Endothelial cell of umbilical vein (primary cell): ENCODE measurements around the gene BRF1. TPM values are rescaled to one million over a fixed set of nuclear protein-coding genes. Genes with fewer than 3 reads are reported as not detected.

ENCODE experiments used
- BruUV-seq: library from RNA; stranded (reverse); fragments of 400-500 nt; replicated peaks from 2 replicates; lab custom pipeline; 2021; lab: Mats Ljungman, UMichigan
- CTCF ChIA-PET: fragments of 300-600, 350-600 bp; sonication (Branson Sonifier 250); formaldehyde crosslinking; loops from one replicate; lab custom pipeline; 2021; ENCODE audit warnings: antibody characterized with exemption, inconsistent platforms; lab: Charles Lee
- POLR2A ChIA-PET: fragments of 300-600, 350-600 bp; sonication (Branson Sonifier 250); formaldehyde crosslinking; loops from one replicate; lab custom pipeline; 2021; ENCODE audit warnings: antibody characterized with exemption, inconsistent platforms; lab: Charles Lee
- DNase-seq: peaks from one replicate; pipeline ENCODE4 v3.0.0-alpha.2; 2011; ENCODE audit warnings: low read depth, low spot score
- FAIRE-seq: peaks from 2 replicates; lab custom pipeline; 2011; peaks lifted over from hg19 to GRCh38; lab: Jason Lieb, UNC
- H2AFZ ChIP-seq: 2 replicates; pipeline ENCODE4 v1.6.0; 2012; ENCODE audit warnings: low read depth, low read length, control low read depth, inconsistent platforms
- H3K27ac ChIP-seq: 2 replicates; pipeline ENCODE4 v1.5.1; 2011; ENCODE audit warnings: low read depth, mild to moderate bottlenecking, control low read depth, low read length, moderate library complexity; ENCODE audit not compliant: insufficient read depth
- H3K27me3 ChIP-seq, 2 experiments: 2 replicates each; pipeline versions ENCODE4 v1.6.0 to v1.6.1; 2011; ENCODE audit warnings: low read length in 2 of 2, mixed read lengths in 1 of 2; ENCODE audit not compliant: control insufficient read depth in 2 of 2, insufficient read depth in 2 of 2
- H3K36me3 ChIP-seq, 2 experiments: 2 replicates in 1 of 2; 3 replicates in 1 of 2; pipeline ENCODE4 v1.5.1; 2011; ENCODE audit warnings: low read length in 2 of 2, mild to moderate bottlenecking in 1 of 2, moderate library complexity in 1 of 2; ENCODE audit not compliant: control insufficient read depth in 2 of 2, insufficient read depth in 2 of 2; ENCODE audit errors: extremely low read depth in 1 of 2
- H3K4me1 ChIP-seq: 3 replicates; pipeline ENCODE4 v1.5.1; 2011; ENCODE audit warnings: mild to moderate bottlenecking, low read length; ENCODE audit not compliant: control insufficient read depth, insufficient read depth; ENCODE audit errors: extremely low read depth
- H3K4me2 ChIP-seq: 2 replicates; pipeline ENCODE4 v1.6.1; 2011; ENCODE audit warnings: low read length, control low read depth, mixed read lengths; ENCODE audit not compliant: insufficient read depth
- H3K4me3 ChIP-seq, 3 experiments: fragments of 200-600 bp in 1 of 3; sonication (generic), shearing (Covaris generic) in 1 of 3; replicated peaks in 1 of 3; 2 replicates each; pipeline ENCODE4 v1.5.1; 2011 to 2016; ENCODE audit warnings: control low read depth in 3 of 3, low read length in 3 of 3, mild to moderate bottlenecking in 2 of 3, inconsistent platforms in 1 of 3, low read depth in 1 of 3, moderate library complexity in 1 of 3; ENCODE audit not compliant: insufficient read depth in 1 of 3
- H3K79me2 ChIP-seq: 2 replicates; pipeline ENCODE4 v1.6.0; 2012; ENCODE audit warnings: low read length, inconsistent platforms; ENCODE audit not compliant: control insufficient read depth, insufficient read depth
- H3K9ac ChIP-seq: replicated peaks from 2 replicates; pipeline ENCODE3; 2011; ENCODE audit warnings: low read length, control low read depth; ENCODE audit not compliant: insufficient read depth; ENCODE audit errors: extremely low read depth
- H3K9me1 ChIP-seq: replicated peaks from 3 replicates; pipeline ENCODE4 v1.6.0; 2011; ENCODE audit warnings: mild to moderate bottlenecking, low read length; ENCODE audit not compliant: control insufficient read depth, insufficient read depth; ENCODE audit errors: extremely low read depth
- H3K9me3 ChIP-seq: replicated peaks from 2 replicates; pipeline ENCODE4 v1.5.1; 2012; ENCODE audit warnings: low read length, inconsistent platforms; ENCODE audit not compliant: control insufficient read depth, insufficient read depth
- H4K20me1 ChIP-seq: replicated peaks from 2 replicates; pipeline ENCODE3; 2011; ENCODE audit warnings: mild to moderate bottlenecking, low read length; ENCODE audit not compliant: control insufficient read depth, insufficient read depth; ENCODE audit errors: extremely low read depth
- FOS ChIP-seq: IDR thresholded peaks from 2 replicates; pipeline ENCODE4 v1.6.1; 2011; ENCODE audit warnings: mild to moderate bottlenecking, low read length, moderate library complexity, borderline replicate concordance; ENCODE audit not compliant: insufficient read depth
- GATA2 ChIP-seq: IDR thresholded peaks from 2 replicates; pipeline ENCODE4 v1.7.0; 2011; ENCODE audit warnings: low read depth, mild to moderate bottlenecking, moderate library complexity, mixed read lengths, low read length; ENCODE audit not compliant: insufficient read length, insufficient read depth
- MYC ChIP-seq: IDR thresholded peaks from one replicate; pipeline ENCODE4 v1.6.1; 2011; ENCODE audit warnings: mild to moderate bottlenecking, low read depth, low read length
- POLR2A ChIP-seq: IDR thresholded peaks from 2 replicates; pipeline ENCODE4 v1.6.1; 2012; ENCODE audit warnings: low read depth, mild to moderate bottlenecking, control low read depth, low read length
- dilution Hi-C: fragments of 300-500 bp; cut with MboI; formaldehyde crosslinking; loops from one replicate; pipeline ENCODE4 v1.15.0; 2019; ENCODE audit warnings: low sequenced_read_pairs; ENCODE audit not compliant: extremely low pct_ligation_motif_present
- intact Hi-C: fragments of 100-400 bp; cut with micrococcal nuclease; formaldehyde crosslinking; loops from one replicate; pipeline ENCODE4 v1.10.0; 2022
- polyA plus RNA-seq, 4 experiments: library from polyadenylated mRNA; depleted of rRNA in 3 of 4; stranded (reverse) in 3 of 4; unstranded in 1 of 4; fragments of >200 nt; gene quantifications; 2 replicates each; pipeline versions ENCODE4 v1.2.1 to v1.2.3, GENCODE V29; 2011 to 2012; ENCODE audit warnings: missing spikeins in 1 of 4
- total RNA-seq: library from RNA; stranded (reverse); gene quantifications from 2 replicates; pipeline ENCODE4 v1.2.3, GENCODE V29; 2021
- TF ChIP-seq, protein P1 (sequence below), 2 donors: IDR thresholded peaks; 1 replicate in 1 of 2; 2 replicates in 1 of 2; pipeline ENCODE4 v1.5.1; 2011; ENCODE audit warnings: low read length in 2 of 2, mild to moderate bottlenecking in 2 of 2, moderate library complexity in 2 of 2, control low read depth in 1 of 2, inconsistent platforms in 1 of 2, low read depth in 1 of 2; ENCODE audit not compliant: insufficient read depth in 1 of 2; ENCODE audit errors: extremely low read depth in 1 of 2
- TF ChIP-seq, protein P2 (sequence below): IDR thresholded peaks from 2 replicates; pipeline ENCODE4 v1.6.1; 2011; ENCODE audit not compliant: insufficient read depth, insufficient read length

BRF1 gene
- total and polyA plus RNA-seq, 2 donors (not counting 3 experiments of a cell fraction or from before 2014, with no cell fraction given) = 19.0 to 47.2 TPM

DNA sequence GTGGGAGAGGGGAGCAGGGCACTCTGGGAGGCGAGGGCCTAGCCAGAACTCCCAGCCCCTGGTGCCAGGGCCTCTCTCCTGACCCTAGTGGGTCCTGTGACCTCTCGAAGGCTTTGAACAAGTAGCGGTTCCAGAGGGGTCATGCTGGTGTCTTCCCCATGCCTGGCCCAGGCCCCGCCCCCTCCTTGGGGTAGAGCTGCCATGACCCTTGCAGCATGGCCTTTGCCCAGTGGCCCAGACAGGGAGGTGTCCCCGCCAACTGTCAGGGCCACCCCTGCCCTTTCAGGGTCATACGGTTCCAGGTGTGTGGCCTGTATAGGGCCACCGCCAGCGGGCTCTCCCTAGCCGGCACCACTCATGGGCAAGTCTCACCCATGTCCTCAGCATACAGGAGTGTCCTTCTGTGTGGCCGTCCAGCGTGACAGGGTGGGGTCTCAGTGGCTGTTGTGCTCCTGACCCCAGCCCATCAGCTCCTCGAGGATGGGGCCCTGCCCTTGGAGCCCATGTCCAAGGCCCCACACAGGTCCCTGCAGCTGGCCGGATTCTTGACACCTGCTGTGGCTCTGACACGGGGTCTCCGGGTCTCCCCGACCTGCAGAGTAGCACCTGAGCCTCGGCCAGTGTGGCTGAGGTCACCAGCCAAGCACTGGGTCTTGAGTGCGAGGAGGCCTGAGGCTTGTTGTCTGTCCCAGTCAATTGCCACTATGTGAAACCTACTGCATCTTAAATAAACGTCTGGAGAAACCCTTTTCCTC is 48.3 kb upstream of the BRF1 start:
- TF ChIP-seq POLR2A = no peak
- TF ChIP-seq, protein P1, sequence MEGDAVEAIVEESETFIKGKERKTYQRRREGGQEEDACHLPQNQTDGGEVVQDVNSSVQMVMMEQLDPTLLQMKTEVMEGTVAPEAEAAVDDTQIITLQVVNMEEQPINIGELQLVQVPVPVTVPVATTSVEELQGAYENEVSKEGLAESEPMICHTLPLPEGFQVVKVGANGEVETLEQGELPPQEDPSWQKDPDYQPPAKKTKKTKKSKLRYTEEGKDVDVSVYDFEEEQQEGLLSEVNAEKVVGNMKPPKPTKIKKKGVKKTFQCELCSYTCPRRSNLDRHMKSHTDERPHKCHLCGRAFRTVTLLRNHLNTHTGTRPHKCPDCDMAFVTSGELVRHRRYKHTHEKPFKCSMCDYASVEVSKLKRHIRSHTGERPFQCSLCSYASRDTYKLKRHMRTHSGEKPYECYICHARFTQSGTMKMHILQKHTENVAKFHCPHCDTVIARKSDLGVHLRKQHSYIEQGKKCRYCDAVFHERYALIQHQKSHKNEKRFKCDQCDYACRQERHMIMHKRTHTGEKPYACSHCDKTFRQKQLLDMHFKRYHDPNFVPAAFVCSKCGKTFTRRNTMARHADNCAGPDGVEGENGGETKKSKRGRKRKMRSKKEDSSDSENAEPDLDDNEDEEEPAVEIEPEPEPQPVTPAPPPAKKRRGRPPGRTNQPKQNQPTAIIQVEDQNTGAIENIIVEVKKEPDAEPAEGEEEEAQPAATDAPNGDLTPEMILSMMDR (IDR thresholded peaks at IDR 0.05; ENCODE audit: extremely low read depth in 1 of 2, insufficient read depth in 1 of 2, low read depth in 1 of 2, low read length in 2 of 2) = no peak
- TF ChIP-seq MYC = no peak
- TF ChIP-seq, protein P2, sequence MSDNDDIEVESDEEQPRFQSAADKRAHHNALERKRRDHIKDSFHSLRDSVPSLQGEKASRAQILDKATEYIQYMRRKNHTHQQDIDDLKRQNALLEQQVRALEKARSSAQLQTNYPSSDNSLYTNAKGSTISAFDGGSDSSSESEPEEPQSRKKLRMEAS = no peak
- TF ChIP-seq FOS = no peak
- no peak for TF ChIP-seq GATA2
- no TSS peak for BruUV-seq
- no peak overlapping the region for H3K4me3 ChIP-seq
- peaks cover 3% of the 10 kb centered on the region for H3K79me2 ChIP-seq
- no peak overlapping the region for H2AFZ ChIP-seq
- H3K27me3 ChIP-seq = no peaks in the 10 kb centered on the region
- CTCF ChIA-PET = no interaction called here
- peaks cover 2% of the 10 kb centered on the region for H3K4me1 ChIP-seq
- H3K9me1 ChIP-seq = no peaks in the 10 kb centered on the region
- no peaks in the 10 kb centered on the region for H3K9me3 ChIP-seq
- POLR2A ChIA-PET = no interaction called here
- intact Hi-C loops (no loop called here), dilution Hi-C loops (no loop called here)
- H3K27ac ChIP-seq = no peak overlapping the region
- H4K20me1 ChIP-seq = no peaks in the 10 kb centered on the region
- no peak overlapping the region for H3K4me2 ChIP-seq
- peaks cover 0 to 2% of the 10 kb centered on the region in 2 experiments for H3K36me3 ChIP-seq
- H3K9ac ChIP-seq = no peak overlapping the region
- DNase-seq = no peak
- no peak for FAIRE-seq
